ENCODE results near the gene ARMC9.

ARMC9 gene

DNA sequence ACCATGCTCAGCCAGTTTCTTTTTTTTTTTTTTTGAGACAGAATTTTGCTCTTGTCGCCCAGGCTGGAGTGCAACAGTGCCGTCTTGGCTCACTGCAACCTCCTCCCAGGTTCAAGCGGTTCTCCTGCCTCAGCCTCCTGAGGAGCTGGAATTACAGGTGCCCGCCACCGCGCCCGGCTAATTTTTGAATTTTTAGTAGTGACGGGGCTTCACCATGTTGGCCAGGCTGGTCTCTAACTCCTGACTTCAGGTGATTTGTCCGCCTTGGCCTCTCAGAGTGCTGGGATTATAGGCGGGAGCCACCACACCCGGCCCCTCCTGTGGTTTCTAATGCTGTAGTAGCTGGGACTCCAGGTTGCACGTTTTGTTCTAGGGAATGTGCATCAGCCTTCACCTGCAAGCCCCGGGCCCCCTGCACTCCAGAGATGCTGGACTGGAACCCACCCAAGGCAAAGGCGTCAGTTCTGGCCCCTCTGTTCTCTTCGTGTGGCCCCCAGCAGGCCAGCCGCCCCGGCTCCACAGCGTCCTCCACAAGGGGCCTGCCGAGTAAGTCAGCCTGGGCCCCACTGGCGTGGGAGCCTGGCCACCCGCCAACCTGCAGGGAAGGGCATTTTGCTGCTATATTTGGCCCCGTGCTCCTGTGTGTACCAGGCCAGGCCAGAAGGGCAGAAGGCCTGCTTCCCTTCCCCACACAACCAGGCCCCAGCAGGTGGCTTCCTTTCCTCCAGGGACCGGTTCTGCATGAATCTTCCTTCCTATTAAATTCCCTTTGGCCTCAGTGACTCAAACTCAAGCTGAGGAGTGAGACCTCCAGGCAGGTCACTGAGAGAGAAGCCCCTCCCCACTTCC lies 171.4 kb downstream of the ARMC9 start:
- TF ChIP-seq, protein P1, sequence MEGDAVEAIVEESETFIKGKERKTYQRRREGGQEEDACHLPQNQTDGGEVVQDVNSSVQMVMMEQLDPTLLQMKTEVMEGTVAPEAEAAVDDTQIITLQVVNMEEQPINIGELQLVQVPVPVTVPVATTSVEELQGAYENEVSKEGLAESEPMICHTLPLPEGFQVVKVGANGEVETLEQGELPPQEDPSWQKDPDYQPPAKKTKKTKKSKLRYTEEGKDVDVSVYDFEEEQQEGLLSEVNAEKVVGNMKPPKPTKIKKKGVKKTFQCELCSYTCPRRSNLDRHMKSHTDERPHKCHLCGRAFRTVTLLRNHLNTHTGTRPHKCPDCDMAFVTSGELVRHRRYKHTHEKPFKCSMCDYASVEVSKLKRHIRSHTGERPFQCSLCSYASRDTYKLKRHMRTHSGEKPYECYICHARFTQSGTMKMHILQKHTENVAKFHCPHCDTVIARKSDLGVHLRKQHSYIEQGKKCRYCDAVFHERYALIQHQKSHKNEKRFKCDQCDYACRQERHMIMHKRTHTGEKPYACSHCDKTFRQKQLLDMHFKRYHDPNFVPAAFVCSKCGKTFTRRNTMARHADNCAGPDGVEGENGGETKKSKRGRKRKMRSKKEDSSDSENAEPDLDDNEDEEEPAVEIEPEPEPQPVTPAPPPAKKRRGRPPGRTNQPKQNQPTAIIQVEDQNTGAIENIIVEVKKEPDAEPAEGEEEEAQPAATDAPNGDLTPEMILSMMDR (IDR thresholded peaks at IDR 0.05; ENCODE audit: control insufficient read depth, insufficient read depth, low read depth, low read length, missing control alignments) = no peak
- DNase-seq (ENCODE audit: low read depth) = no peak
- H3K4me3 ChIP-seq (ENCODE audit: control insufficient read depth, low read depth, low read length) = no peak overlapping the region

GRCh38 chr2:231370429-231370748 lies 172.0 kb downstream of the ARMC9 start:
- TF ChIP-seq, protein P1 (IDR thresholded peaks at IDR 0.05; ENCODE audit: control insufficient read depth, insufficient read depth, low read depth, low read length, missing control alignments) = no peak
- no peak overlapping the region for H3K4me3 ChIP-seq (ENCODE audit: control insufficient read depth, low read depth, low read length)
- DNase-seq (ENCODE audit: low read depth) = no peak

GRCh38 chr2:231370749-231371429 lies 172.5 kb downstream of the ARMC9 start:
- no peak overlapping the region for H3K4me3 ChIP-seq (ENCODE audit: control insufficient read depth, low read depth, low read length)
- TF ChIP-seq, protein P1 (IDR thresholded peaks at IDR 0.05; ENCODE audit: control insufficient read depth, insufficient read depth, low read depth, low read length, missing control alignments) = no peak
- DNase-seq (ENCODE audit: low read depth) = no peak

GRCh38 chr2:231371430-231372054 lies 173.1 kb downstream of the ARMC9 start:
- TF ChIP-seq, protein P1 (IDR thresholded peaks at IDR 0.05; ENCODE audit: control insufficient read depth, insufficient read depth, low read depth, low read length, missing control alignments) = no peak
- no peak for DNase-seq (ENCODE audit: low read depth)
- H3K4me3 ChIP-seq (ENCODE audit: control insufficient read depth, low read depth, low read length) = no peak overlapping the region

GRCh38 chr2:231372326-231372725 lies 173.9 kb downstream of the ARMC9 start:
- DNase-seq (ENCODE audit: low read depth) = no peak
- no peak overlapping the region for H3K4me3 ChIP-seq (ENCODE audit: control insufficient read depth, low read depth, low read length)
- TF ChIP-seq, protein P1 (IDR thresholded peaks at IDR 0.05; ENCODE audit: control insufficient read depth, insufficient read depth, low read depth, low read length, missing control alignments) = no peak

GRCh38 chr2:231373184-231373583 lies 174.8 kb downstream of the ARMC9 start:
- DNase-seq (ENCODE audit: low read depth) = no peak
- no peak overlapping the region for H3K4me3 ChIP-seq (ENCODE audit: control insufficient read depth, low read depth, low read length)
- TF ChIP-seq, protein P1 (IDR thresholded peaks at IDR 0.05; ENCODE audit: control insufficient read depth, insufficient read depth, low read depth, low read length, missing control alignments) = no peak
